ENCODE measurements around the gene STRN.

DNA sequence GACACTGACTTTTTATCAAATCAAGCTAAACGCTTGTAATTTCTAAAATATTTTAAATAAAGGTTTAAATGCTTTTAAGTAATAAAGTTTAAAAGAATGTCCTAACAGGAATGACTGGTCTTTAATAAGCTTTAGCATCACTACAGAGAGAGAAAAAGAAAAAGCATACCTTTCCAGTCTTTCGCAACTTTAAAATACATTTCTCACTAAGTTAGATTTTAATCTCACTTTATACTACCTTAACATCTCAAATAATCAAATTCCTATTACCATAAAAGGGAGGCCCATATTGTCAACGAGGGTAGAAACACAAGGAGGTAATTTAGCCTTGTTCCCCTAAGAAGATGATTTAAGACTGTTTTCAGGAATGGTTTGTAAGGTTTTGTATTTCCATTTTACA, 80.7 kb downstream of the STRN start:
- TF ChIP-seq, protein P1, sequence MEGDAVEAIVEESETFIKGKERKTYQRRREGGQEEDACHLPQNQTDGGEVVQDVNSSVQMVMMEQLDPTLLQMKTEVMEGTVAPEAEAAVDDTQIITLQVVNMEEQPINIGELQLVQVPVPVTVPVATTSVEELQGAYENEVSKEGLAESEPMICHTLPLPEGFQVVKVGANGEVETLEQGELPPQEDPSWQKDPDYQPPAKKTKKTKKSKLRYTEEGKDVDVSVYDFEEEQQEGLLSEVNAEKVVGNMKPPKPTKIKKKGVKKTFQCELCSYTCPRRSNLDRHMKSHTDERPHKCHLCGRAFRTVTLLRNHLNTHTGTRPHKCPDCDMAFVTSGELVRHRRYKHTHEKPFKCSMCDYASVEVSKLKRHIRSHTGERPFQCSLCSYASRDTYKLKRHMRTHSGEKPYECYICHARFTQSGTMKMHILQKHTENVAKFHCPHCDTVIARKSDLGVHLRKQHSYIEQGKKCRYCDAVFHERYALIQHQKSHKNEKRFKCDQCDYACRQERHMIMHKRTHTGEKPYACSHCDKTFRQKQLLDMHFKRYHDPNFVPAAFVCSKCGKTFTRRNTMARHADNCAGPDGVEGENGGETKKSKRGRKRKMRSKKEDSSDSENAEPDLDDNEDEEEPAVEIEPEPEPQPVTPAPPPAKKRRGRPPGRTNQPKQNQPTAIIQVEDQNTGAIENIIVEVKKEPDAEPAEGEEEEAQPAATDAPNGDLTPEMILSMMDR (IDR thresholded peaks at IDR 0.05; ENCODE audit: low read depth, low read length), result no peak
- TF ChIP-seq EZH2phosphoT487 (IDR thresholded peaks at IDR 0.05; ENCODE audit: low read depth), result no peak
